Mesodermal cell (in vitro differentiated cells): ENCODE data around the gene CLCN7.
"Not testable (repeated sequence)": the region's sequence is repeated elsewhere in the genome, so short reads cannot be mapped to it uniquely, and the experiment has no call there.

Experiments
- H3K27ac ChIP-seq: 2 replicates; pipeline ENCODE4 v1.7.0; 2013; ENCODE audit warnings: mild to moderate bottlenecking, low read depth, low read length, moderate library complexity; ENCODE audit not compliant: severe bottlenecking
- H3K36me3 ChIP-seq: 2 replicates; pipeline ENCODE4 v1.7.1; 2013; ENCODE audit warnings: mild to moderate bottlenecking, low read length, moderate library complexity; ENCODE audit not compliant: control insufficient read depth, insufficient read depth
- H3K4me1 ChIP-seq: one replicate; pipeline ENCODE4 v1.7.1; 2013; ENCODE audit warnings: mild to moderate bottlenecking, low read length; ENCODE audit not compliant: insufficient read depth, control insufficient read depth, poor library complexity, severe bottlenecking
- H3K4me3 ChIP-seq: 2 replicates; pipeline ENCODE4 v1.7.0; 2013; ENCODE audit warnings: low read length, control low read depth, mild to moderate bottlenecking; ENCODE audit not compliant: insufficient read depth, poor library complexity, severe bottlenecking; ENCODE audit errors: extremely low read depth
- H3K9me3 ChIP-seq: 2 replicates; pipeline ENCODE4 v1.7.1; 2013; ENCODE audit warnings: mild to moderate bottlenecking, low read length, moderate library complexity; ENCODE audit not compliant: control insufficient read depth
- WGBS, 2 experiments: methylation state at CpG; one replicate each; pipeline ENCODE4 v1.1.5; 2013; ENCODE audit warnings: missing lambda C conversion rate in 2 of 2; ENCODE audit not compliant: insufficient coverage in 2 of 2; 5-methylcytosine and 5-hydroxymethylcytosine counted together

The CLCN7 gene

DNA sequence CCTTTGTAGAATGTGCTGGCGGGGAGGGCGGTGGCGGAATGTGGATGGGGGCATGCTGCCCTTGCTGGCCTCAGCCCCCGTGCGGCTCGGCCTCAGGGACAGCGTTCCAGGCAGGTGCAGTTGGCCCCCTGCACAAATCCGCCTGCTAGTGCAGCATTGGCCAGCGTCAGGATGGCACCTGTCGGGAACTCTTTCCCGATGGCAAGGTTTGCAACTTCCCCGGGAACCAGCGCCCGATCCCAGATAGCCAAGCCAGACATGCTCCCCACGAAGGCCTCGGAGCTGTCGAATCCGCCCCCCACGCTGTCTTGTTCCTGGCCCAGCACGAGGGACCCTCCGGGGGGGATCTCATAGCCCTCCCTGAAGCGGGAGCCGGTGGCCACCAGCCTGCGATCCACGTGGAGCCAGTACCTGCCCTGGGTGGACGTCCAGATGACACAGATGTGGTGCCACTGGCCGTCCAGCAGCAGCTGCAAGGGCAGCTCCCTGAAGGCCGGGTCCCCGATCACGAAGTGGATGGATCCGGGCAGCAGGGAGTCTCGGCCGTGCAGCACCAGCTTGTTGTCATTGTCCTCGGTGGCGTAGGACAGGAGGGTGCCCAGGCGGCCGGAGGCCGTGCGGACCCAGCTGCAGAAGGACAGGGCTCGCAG is 11.1 kb upstream of the CLCN7 start:
- no peak overlapping the region for H3K4me3 ChIP-seq
- H3K9me3 ChIP-seq = no peaks in the 10 kb centered on the region
- H3K36me3 ChIP-seq = no peaks in the 10 kb centered on the region
- H3K27ac ChIP-seq = no peak overlapping the region
- 91 to 95% methylated on average over 33 to 40 of the region's 40 CpGs for WGBS, 2 experiments
- H3K4me1 ChIP-seq = no peaks in the 10 kb centered on the region

GRCh38 chr16:1481906-1482835 is 7.3 kb upstream of the CLCN7 start:
- Histone ChIP-seq H3K27ac (no peak overlapping the region), H3K9me3 (peaks cover 7% of the 10 kb centered on the region), H3K4me1 (no peaks in the 10 kb centered on the region), H3K36me3 (no peaks in the 10 kb centered on the region), H3K4me3 (no peak overlapping the region)
- 86 to 88% methylated on average over 23 to 26 of the region's 28 CpGs for WGBS, 2 experiments

DNA sequence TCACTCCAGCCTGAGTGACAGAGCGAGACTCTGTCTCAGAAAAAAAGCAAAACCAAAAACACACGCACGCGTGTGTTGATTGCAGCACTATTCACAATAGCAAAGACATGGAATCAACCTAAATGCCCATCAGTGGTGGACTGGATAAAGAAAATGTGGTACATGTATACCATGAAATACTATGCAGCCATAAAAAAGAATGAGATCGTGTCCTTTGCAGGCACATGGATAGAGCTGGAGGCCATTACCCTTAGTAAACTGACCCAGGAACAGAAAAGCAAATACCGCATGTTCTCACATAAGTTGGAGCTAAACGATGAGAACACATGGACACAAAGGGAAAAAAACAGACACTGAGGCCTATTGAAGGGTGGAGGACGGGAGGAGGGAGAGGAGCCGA is 4.1 kb upstream of the CLCN7 start:
- H3K4me1 ChIP-seq, H3K27ac ChIP-seq: not testable (repeated sequence)
- WGBS, 2 experiments = 91 to 95% methylated on average over 6 to 9 of the region's 9 CpGs

GRCh38 chr16:1477033-1477432 is 2.2 kb upstream of the CLCN7 start:
- 93 to 97% methylated on average over 10 of the region's 10 CpGs for WGBS, 2 experiments
- Histone ChIP-seq H3K9me3 (peaks cover 7% of the 10 kb centered on the region), H3K27ac (no peak overlapping the region), H3K36me3 (no peaks in the 10 kb centered on the region), H3K4me1 (no peaks in the 10 kb centered on the region), H3K4me3 (no peak overlapping the region)

More for the DNA sequence above, 4.1 kb upstream of the CLCN7 start:
- H3K9me3 ChIP-seq, H3K36me3 ChIP-seq, H3K4me3 ChIP-seq: not testable (repeated sequence)

DNA sequence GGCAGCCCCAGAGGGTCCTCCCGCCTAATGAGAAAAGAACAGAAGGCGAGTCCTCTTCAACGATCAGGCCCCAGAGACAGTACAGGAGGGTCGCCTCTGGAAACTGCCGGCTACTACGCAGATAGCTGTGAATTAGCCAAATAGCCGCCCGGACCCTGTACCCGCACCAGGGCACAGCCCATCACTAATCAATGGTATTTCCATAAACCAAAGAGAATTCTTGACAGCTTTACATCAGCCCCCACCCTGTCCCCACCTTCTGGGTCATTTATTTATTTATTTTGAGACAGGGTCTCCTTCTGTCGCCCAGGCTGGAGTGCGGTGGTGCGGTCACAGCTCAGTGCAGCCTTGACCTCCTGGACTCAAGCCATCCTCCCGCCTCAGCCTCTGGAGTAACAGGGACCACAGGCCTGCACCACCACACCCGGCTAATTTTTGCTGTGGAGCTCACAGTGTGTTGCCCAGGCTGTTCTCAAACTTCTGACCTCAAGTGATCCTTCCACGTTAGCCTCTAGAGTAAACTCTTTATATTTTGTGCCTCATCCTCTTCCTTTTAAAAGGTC is 805 bp upstream of the CLCN7 start:
- H3K9me3 ChIP-seq = peaks cover 7% of the 10 kb centered on the region
- 76 to 82% methylated on average over 15 of the region's 15 CpGs for WGBS, 2 experiments
- peaks cover 12% of the 10 kb centered on the region for H3K4me1 ChIP-seq
- peaks cover 5% of the 10 kb centered on the region for H3K36me3 ChIP-seq
- H3K27ac ChIP-seq = peak overlapping the region; percentile 81
- H3K4me3 ChIP-seq = peak overlapping the region; percentile 66

GRCh38 chr16:1474082-1474795 is 589 bp downstream of the CLCN7 start:
- H3K9me3 ChIP-seq = peaks cover 7% of the 10 kb centered on the region
- peaks cover 5% of the 10 kb centered on the region for H3K36me3 ChIP-seq
- H3K4me3 ChIP-seq = peak overlapping the region; percentile 66
- H3K27ac ChIP-seq = peak overlapping the region; percentile 81
- 13 to 15% methylated on average over 50 to 53 of the region's 57 CpGs for WGBS, 2 experiments
- H3K4me1 ChIP-seq = peaks cover 18% of the 10 kb centered on the region

GRCh38 chr16:1472974-1473373 is 1.9 kb downstream of the CLCN7 start:
- Histone ChIP-seq H3K4me3 (no peak overlapping the region), H3K27ac (no peak overlapping the region), H3K4me1 (peaks cover 18% of the 10 kb centered on the region), H3K9me3 (peaks cover 7% of the 10 kb centered on the region), H3K36me3 (peaks cover 5% of the 10 kb centered on the region)
- 75 to 90% methylated on average over 1 to 2 of the region's 3 CpGs for WGBS, 2 experiments

- Histone ChIP-seq H3K27ac (no peak overlapping the region), H3K4me1 (peaks cover 18% of the 10 kb centered on the region), H3K4me3 (no peak overlapping the region), H3K9me3 (no peaks in the 10 kb centered on the region), H3K36me3 (peaks cover 5% of the 10 kb centered on the region)
- WGBS, 2 experiments = 96 to 97% methylated on average over 24 to 26 of the region's 26 CpGs
Observed at GRCh38 chr16:1471569-1472194, 3.1 kb downstream of the CLCN7 start.

GRCh38 chr16:1470481-1471251 is 4.2 kb downstream of the CLCN7 start:
- Histone ChIP-seq H3K4me1 (peaks cover 18% of the 10 kb centered on the region), H3K36me3 (peaks cover 5% of the 10 kb centered on the region), H3K9me3 (no peaks in the 10 kb centered on the region), H3K4me3 (no peak overlapping the region), H3K27ac (peak overlapping the region; percentile 65)
- 88 to 89% methylated on average over 10 to 13 of the region's 14 CpGs for WGBS, 2 experiments
